Endothelial cell (in vitro differentiated cells): Measurements from ENCODE around the gene PARD3B. TPM values are rescaled to one million over a fixed set of nuclear protein-coding genes. Genes with fewer than 3 reads are reported as not detected.

ENCODE experiments used
- DNase-seq: peaks from one replicate; pipeline ENCODE4 v3.0.0; 2021; ENCODE audit warnings: low spot score
- H3K27ac Mint-ChIP-seq: one replicate; pipeline ENCODE4 v1.8.0; 2021; ENCODE audit warnings: mixed read lengths, inconsistent platforms; ENCODE audit not compliant: unreplicated experiment
- H3K27me3 Mint-ChIP-seq: one replicate; pipeline ENCODE4 v1.8.0; 2021; ENCODE audit warnings: mild to moderate bottlenecking, moderate library complexity, mixed read lengths, inconsistent platforms; ENCODE audit not compliant: unreplicated experiment
- H3K36me3 Mint-ChIP-seq: one replicate; pipeline ENCODE4 v1.8.0; 2021; ENCODE audit warnings: mild to moderate bottlenecking, low read depth, mixed read lengths, inconsistent platforms; ENCODE audit not compliant: unreplicated experiment
- H3K4me1 Mint-ChIP-seq: one replicate; pipeline ENCODE4 v1.8.0; 2021; ENCODE audit warnings: mild to moderate bottlenecking, mixed read lengths, inconsistent platforms; ENCODE audit not compliant: unreplicated experiment
- H3K4me3 Mint-ChIP-seq: one replicate; pipeline ENCODE4 v1.8.0; 2021; ENCODE audit warnings: mild to moderate bottlenecking, mixed read lengths, inconsistent platforms; ENCODE audit not compliant: unreplicated experiment
- H3K9me3 Mint-ChIP-seq: one replicate; pipeline ENCODE4 v1.8.0; 2021; ENCODE audit warnings: mixed read lengths, inconsistent platforms; ENCODE audit not compliant: unreplicated experiment
- total RNA-seq: library from RNA; stranded (reverse); fragmentation: NEBNext Ultra II Directional; extraction: Animal tissue kit (Norgen Biotek cat#: 25700); gene quantifications from one replicate; pipeline ENCODE4 v1.2.1, GENCODE V29; 2021; ENCODE audit not compliant: unreplicated experiment
- TF ChIP-seq, protein P1 (sequence below): fragments of 200-600 bp; sonication (generic); IDR thresholded peaks from one replicate; pipeline ENCODE4 v1.5.0; 2021; ENCODE audit warnings: antibody characterized with exemption; ENCODE audit not compliant: unreplicated experiment

Gene PARD3B
- total RNA-seq, 1 donor from 2014 or later, result 17.4 TPM

DNA sequence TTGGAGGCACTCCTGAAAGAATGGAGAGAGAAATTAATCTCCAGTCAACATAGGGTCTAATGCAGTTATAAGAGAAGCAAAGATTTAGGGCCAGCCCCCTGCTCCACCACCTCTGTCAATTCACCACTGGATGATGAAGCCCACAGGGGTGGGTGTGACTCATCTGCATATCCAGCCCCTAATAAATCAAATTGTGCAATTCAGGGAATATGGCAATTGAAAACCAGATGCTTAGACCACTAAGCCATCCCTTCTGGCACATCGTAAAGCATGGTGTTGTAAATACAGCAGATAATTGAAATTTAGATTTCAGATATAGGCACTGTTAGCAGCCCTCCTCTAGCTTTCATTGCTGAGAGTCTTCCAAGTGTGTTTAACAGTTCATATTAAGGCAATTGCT is 541.4 kb downstream of the PARD3B start:
- peaks cover 11% of the 10 kb centered on the region for H3K4me1 Mint-ChIP-seq

DNA sequence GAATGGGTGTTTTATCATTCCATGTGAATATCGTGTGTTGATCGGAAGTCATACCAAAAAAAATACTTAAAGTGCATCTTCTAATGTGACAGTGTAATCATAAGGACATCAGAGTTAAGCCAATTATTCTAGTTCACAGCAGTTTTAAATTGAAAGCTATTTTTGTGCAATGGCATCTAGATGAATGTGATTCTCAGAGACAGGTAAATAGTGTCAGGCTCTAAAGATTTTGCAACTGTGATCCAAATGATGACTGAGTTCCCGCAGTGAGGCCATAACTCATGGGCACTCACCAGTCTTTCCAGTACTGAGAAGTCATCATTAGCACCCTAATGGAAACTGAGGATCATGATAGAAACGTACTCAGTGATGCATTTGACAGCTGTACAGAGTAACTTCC is 542.6 kb downstream of the PARD3B start:
- H3K4me1 Mint-ChIP-seq, result peaks cover 19% of the 10 kb centered on the region
- H3K36me3 Mint-ChIP-seq, result no peaks in the 10 kb centered on the region
- H3K9me3 Mint-ChIP-seq, result no peaks in the 10 kb centered on the region
- H3K27me3 Mint-ChIP-seq, result peaks cover 3% of the 10 kb centered on the region
- DNase-seq, result no peak
- H3K4me3 Mint-ChIP-seq, result no peak overlapping the region
- TF ChIP-seq, protein P1, sequence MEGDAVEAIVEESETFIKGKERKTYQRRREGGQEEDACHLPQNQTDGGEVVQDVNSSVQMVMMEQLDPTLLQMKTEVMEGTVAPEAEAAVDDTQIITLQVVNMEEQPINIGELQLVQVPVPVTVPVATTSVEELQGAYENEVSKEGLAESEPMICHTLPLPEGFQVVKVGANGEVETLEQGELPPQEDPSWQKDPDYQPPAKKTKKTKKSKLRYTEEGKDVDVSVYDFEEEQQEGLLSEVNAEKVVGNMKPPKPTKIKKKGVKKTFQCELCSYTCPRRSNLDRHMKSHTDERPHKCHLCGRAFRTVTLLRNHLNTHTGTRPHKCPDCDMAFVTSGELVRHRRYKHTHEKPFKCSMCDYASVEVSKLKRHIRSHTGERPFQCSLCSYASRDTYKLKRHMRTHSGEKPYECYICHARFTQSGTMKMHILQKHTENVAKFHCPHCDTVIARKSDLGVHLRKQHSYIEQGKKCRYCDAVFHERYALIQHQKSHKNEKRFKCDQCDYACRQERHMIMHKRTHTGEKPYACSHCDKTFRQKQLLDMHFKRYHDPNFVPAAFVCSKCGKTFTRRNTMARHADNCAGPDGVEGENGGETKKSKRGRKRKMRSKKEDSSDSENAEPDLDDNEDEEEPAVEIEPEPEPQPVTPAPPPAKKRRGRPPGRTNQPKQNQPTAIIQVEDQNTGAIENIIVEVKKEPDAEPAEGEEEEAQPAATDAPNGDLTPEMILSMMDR, result no peak
- no peak overlapping the region for H3K27ac Mint-ChIP-seq

More for the DNA sequence above, 541.4 kb downstream of the PARD3B start:
- no peak overlapping the region for H3K4me3 Mint-ChIP-seq
- no peaks in the 10 kb centered on the region for H3K9me3 Mint-ChIP-seq
- no peak for DNase-seq
- H3K27ac Mint-ChIP-seq, result no peak overlapping the region
- no peaks in the 10 kb centered on the region for H3K36me3 Mint-ChIP-seq
- peaks cover 3% of the 10 kb centered on the region for H3K27me3 Mint-ChIP-seq
- TF ChIP-seq, protein P1, result no peak

DNA sequence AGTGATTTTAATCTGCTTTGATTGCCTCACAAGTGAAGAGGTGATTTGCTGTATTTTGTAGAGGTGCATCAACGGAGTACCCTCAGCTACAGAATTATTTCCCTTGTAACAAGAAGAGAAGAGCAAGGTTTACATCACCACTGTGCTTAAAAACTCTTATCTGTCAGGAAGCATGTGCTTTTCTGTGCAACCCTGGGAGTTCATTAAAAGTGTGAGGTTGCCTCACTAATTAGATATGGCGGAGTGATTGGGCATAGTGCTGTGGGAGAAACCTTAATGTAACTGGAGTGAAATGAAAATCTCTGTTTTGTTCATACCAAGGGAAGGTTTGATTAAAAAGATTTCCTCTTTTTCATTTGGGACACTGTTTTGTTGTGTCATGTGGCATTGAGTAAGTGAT is 544.7 kb downstream of the PARD3B start:
- Mint-ChIP-seq H3K4me1 (peaks cover 22% of the 10 kb centered on the region), H3K9me3 (no peaks in the 10 kb centered on the region), H3K27me3 (peaks cover 3% of the 10 kb centered on the region), H3K36me3 (no peaks in the 10 kb centered on the region), H3K27ac (no peak overlapping the region), H3K4me3 (no peak overlapping the region)
- no peak for DNase-seq
- TF ChIP-seq, protein P1, result no peak

DNA sequence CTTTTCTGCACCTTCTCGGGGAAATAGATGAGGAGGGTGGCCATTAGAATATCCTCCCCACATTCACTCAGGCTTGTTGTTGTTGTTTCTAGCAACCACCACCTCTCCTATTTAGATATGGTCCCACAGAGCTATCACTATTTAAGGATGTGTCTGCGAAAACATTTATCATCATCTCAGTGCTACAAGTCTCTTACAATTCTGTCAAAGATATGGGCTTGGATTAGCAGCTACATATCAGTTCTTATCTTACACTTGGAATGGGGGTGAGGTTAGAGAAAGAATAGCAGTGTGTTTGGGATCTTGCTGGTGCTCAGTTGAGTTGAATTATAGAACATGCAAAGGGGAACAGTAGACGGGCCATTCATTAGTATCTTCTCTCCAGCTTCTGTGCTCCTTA is 546.1 kb downstream of the PARD3B start:
- Mint-ChIP-seq H3K27ac (no peak overlapping the region), H3K4me1 (peaks cover 22% of the 10 kb centered on the region), H3K9me3 (no peaks in the 10 kb centered on the region), H3K4me3 (no peak overlapping the region), H3K36me3 (no peaks in the 10 kb centered on the region), H3K27me3 (peaks cover 3% of the 10 kb centered on the region)
- TF ChIP-seq, protein P1, result no peak
- DNase-seq, result no peak

DNA sequence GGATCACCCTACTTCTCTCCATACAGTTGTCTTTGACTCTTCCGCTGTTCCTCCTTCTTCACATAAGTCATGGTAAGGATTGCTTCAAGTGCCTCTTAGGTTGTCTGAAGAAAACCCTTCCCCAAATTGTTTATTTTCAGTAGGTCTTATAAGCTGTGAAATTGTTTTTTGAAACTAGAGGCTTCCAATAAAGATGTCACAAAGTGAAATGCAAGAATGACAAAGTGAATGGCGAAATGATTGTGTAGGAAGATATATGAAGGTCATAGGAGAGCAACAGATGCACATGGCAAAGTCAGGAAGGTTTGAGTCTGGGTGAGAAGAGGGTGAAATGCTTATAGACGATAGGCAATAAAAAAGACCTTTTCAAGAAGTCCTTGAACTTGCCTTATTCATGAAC is 548.8 kb downstream of the PARD3B start:
- H3K9me3 Mint-ChIP-seq, result no peaks in the 10 kb centered on the region
- H3K27me3 Mint-ChIP-seq, result peaks cover 3% of the 10 kb centered on the region
- no peaks in the 10 kb centered on the region for H3K36me3 Mint-ChIP-seq
- peaks cover 22% of the 10 kb centered on the region for H3K4me1 Mint-ChIP-seq
- TF ChIP-seq, protein P1, result no peak
- H3K4me3 Mint-ChIP-seq, result no peak overlapping the region
- H3K27ac Mint-ChIP-seq, result no peak overlapping the region
- no peak for DNase-seq
